GM12875 (cell line): ENCODE results near the gene CD46.
A peak's percentile ranks its signal among the peaks of the same experiment; 100 is the strongest.

Experiments used
- H3K4me3 ChIP-seq: one replicate; pipeline ENCODE4 v1.5.1; 2011; ENCODE audit warnings: low read depth, low read length, control low read depth
- TF ChIP-seq, protein P1 (sequence below): IDR thresholded peaks from 2 replicates; pipeline ENCODE4 v1.5.1; 2011; ENCODE audit warnings: low read depth, mild to moderate bottlenecking, control low read depth, inconsistent platforms, low read length, moderate library complexity, borderline replicate concordance; ENCODE audit not compliant: insufficient read depth

Gene CD46

DNA sequence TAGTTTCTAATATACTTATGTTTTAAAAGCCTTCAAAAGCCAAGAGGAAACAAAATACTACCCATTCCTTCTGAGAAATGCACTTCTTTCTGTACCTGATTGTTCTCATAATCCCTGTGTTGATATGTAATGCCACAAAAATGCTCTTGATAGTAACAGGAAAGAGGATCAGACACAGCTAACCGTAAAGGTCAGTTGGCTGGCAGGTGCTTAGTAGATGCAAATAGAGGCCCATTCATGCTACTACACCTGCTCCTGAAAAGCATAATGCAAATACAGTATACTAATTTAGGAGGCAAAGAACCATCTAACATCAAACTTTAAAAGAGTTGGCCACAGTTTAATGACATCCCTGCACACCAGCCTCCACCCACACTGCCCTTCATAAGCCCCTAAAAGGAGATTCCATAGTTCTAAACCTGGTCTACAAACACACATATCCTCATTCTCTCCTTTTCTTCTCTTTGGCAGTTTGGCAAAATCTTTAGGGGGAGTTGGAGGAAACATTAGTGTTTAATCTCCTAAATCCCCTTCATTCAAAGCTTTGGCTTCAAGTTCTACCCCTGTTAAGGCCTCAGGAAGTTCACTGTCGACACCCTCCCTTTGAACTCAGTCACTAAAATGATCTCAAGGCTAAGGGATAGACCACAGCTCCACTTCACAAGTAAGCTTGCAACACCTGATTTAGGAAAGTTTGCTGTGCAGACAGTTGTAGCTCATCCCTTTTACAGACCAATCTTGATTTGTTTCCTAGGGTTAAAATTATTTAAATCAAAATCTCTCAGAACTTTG lies 2.9 kb upstream of the CD46 start:
- H3K4me3 ChIP-seq: no peak overlapping the region
- TF ChIP-seq, protein P1, sequence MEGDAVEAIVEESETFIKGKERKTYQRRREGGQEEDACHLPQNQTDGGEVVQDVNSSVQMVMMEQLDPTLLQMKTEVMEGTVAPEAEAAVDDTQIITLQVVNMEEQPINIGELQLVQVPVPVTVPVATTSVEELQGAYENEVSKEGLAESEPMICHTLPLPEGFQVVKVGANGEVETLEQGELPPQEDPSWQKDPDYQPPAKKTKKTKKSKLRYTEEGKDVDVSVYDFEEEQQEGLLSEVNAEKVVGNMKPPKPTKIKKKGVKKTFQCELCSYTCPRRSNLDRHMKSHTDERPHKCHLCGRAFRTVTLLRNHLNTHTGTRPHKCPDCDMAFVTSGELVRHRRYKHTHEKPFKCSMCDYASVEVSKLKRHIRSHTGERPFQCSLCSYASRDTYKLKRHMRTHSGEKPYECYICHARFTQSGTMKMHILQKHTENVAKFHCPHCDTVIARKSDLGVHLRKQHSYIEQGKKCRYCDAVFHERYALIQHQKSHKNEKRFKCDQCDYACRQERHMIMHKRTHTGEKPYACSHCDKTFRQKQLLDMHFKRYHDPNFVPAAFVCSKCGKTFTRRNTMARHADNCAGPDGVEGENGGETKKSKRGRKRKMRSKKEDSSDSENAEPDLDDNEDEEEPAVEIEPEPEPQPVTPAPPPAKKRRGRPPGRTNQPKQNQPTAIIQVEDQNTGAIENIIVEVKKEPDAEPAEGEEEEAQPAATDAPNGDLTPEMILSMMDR: no peak

GRCh38 chr1:207750631-207751305 lies 1.1 kb upstream of the CD46 start:
- H3K4me3 ChIP-seq: no peak overlapping the region
- TF ChIP-seq, protein P1: no peak

GRCh38 chr1:207751463-207751789 lies 428 bp upstream of the CD46 start:
- peak overlapping the region; percentile 84 for H3K4me3 ChIP-seq

GRCh38 chr1:207752456-207752998 lies 673 bp downstream of the CD46 start:
- TF ChIP-seq, protein P1: no peak
- peak overlapping the region; percentile 84 for H3K4me3 ChIP-seq

GRCh38 chr1:207753611-207754010 lies 1.8 kb downstream of the CD46 start:
- no peak overlapping the region for H3K4me3 ChIP-seq
- TF ChIP-seq, protein P1: no peak

DNA sequence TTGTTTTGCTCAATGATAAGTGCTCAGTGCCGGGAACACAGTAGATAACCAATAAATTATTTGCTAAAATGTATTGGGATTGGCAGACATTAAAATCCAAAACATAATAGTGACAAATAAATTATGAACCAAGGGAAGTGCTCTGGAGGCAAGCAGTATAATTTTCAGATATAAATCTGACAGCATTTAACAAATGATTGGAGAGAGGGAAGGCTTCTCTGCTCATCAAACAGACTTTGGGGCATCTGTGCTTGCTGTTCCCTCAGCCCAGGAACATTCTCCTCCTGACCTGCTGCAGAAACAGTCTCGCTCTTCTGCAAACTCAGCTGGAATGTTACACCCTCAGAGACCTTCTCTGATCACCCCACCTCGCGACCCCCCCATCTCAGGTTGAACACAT lies 2.2 kb downstream of the CD46 start:
- H3K4me3 ChIP-seq: no peak overlapping the region
- TF ChIP-seq, protein P1: no peak

- H3K4me3 ChIP-seq: no peak overlapping the region
- TF ChIP-seq, protein P1: no peak
Observed at GRCh38 chr1:207754974-207755700, 3.3 kb downstream of the CD46 start.
